Measurements from ENCODE around the gene TRIM16.
"Not testable (repeated sequence)": the region's sequence is repeated elsewhere in the genome, so short reads cannot be mapped to it uniquely, and the experiment has no call there.

TRIM16 gene

GRCh38 chr17:15588017-15588416 is 96.1 kb downstream of the TRIM16 start:
- not testable (repeated sequence) for DNase-seq (ENCODE audit: low spot score)

- DNase-seq (ENCODE audit: low spot score), result not testable (repeated sequence)
Observed at GRCh38 chr17:15583313-15583712, 100.8 kb downstream of the TRIM16 start.

GRCh38 chr17:15581462-15581861 is 102.6 kb downstream of the TRIM16 start:
- DNase-seq (ENCODE audit: low spot score), result not testable (repeated sequence)
